Breast epithelium (tissue), 3 donors: ENCODE data around the gene SCEL.

Source experiments
- POLR2A ChIP-seq: fragments of 450-650 bp; IDR thresholded peaks from one replicate; pipeline ENCODE4 v1.6.1; 2016; ENCODE audit warnings: antibody characterized with exemption, mild to moderate bottlenecking, moderate library complexity
- TF ChIP-seq, protein P1 (sequence below), 3 donors: fragments of 450-650 bp; IDR thresholded peaks; one replicate each; pipeline ENCODE4 v1.5.1; 2016 to 2017; ENCODE audit warnings: antibody characterized with exemption in 3 of 3, mild to moderate bottlenecking in 3 of 3, moderate library complexity in 3 of 3

DNA sequence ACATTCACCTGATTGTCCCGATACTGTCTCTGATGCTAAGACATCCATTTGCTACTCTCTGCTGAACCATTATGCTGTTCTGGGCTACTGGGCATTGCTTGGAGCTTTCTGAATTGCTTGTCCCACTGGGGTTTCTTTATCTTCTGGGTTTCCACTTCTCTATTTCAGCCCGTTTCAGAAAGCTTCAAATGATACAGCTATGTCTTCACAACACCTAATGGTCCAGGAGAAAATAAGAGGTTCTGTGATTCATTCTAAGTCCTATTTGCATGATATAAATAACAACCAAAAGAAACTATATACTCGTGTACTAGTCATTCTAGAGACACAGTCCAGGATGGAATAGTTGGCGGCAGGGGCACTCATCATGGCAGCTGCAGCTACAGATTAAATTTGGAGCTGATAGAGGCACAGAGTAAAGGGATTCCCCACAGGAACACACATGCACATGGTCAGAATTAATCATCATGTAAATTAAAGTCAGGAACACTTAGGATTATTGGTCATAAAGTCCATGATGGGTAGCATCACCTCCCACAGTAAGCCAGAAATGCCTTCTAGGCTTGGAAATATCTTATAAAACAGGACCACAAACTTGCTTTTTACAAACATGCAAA lies 33.3 kb upstream of the SCEL start:
- TF ChIP-seq, protein P1, sequence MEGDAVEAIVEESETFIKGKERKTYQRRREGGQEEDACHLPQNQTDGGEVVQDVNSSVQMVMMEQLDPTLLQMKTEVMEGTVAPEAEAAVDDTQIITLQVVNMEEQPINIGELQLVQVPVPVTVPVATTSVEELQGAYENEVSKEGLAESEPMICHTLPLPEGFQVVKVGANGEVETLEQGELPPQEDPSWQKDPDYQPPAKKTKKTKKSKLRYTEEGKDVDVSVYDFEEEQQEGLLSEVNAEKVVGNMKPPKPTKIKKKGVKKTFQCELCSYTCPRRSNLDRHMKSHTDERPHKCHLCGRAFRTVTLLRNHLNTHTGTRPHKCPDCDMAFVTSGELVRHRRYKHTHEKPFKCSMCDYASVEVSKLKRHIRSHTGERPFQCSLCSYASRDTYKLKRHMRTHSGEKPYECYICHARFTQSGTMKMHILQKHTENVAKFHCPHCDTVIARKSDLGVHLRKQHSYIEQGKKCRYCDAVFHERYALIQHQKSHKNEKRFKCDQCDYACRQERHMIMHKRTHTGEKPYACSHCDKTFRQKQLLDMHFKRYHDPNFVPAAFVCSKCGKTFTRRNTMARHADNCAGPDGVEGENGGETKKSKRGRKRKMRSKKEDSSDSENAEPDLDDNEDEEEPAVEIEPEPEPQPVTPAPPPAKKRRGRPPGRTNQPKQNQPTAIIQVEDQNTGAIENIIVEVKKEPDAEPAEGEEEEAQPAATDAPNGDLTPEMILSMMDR (IDR thresholded peaks at IDR 0.05) = no peak
- TF ChIP-seq POLR2A = no peak
